NOMO-1 treated with dmso at 0.1 percent for 144 hours (cell line): ENCODE data around the gene SUGCT.
"Not testable (repeated sequence)": the region's sequence is repeated elsewhere in the genome, so short reads cannot be mapped to it uniquely, and the experiment has no call there.

Experiments used
- DNase-seq: peaks from one replicate; lab custom pipeline; 2025; ENCODE audit not compliant: unreplicated experiment; lab: John Stamatoyannopoulos, UW

The SUGCT gene

GRCh38 chr7:40602351-40602750 lies 467.5 kb downstream of the SUGCT start:
- DNase-seq = not testable (repeated sequence)

- DNase-seq = peak; percentile 58
These were observed 470.0 kb downstream of the SUGCT start for GRCh38 chr7:40604601-40605438.

- no peak for DNase-seq
These were observed 473.7 kb downstream of the SUGCT start for GRCh38 chr7:40608321-40609075.

GRCh38 chr7:40610461-40610860 lies 475.7 kb downstream of the SUGCT start:
- no peak for DNase-seq

- no peak for DNase-seq
These were observed 476.5 kb downstream of the SUGCT start for GRCh38 chr7:40611095-40611871.

- no peak for DNase-seq
These were observed 477.5 kb downstream of the SUGCT start for GRCh38 chr7:40612298-40612697.

GRCh38 chr7:40619647-40620046 lies 484.8 kb downstream of the SUGCT start:
- no peak for DNase-seq

- no peak for DNase-seq
These were observed 486.8 kb downstream of the SUGCT start for GRCh38 chr7:40621592-40621998.

GRCh38 chr7:40622941-40623501 lies 488.2 kb downstream of the SUGCT start:
- DNase-seq = no peak

GRCh38 chr7:40623863-40624262 lies 489.1 kb downstream of the SUGCT start:
- DNase-seq = no peak

GRCh38 chr7:40627361-40627760 lies 492.6 kb downstream of the SUGCT start:
- DNase-seq = not testable (repeated sequence)

GRCh38 chr7:40629891-40630290 lies 495.1 kb downstream of the SUGCT start:
- DNase-seq = peak; percentile 14

GRCh38 chr7:40634118-40634517 lies 499.3 kb downstream of the SUGCT start:
- no peak for DNase-seq

- no peak for DNase-seq
These were observed 503.9 kb downstream of the SUGCT start for GRCh38 chr7:40638545-40639320.

- DNase-seq = no peak
These were observed 505.8 kb downstream of the SUGCT start for GRCh38 chr7:40640566-40640965.

- no peak for DNase-seq
These were observed 506.9 kb downstream of the SUGCT start for GRCh38 chr7:40641701-40642100.

- DNase-seq = no peak
These were observed 508.9 kb downstream of the SUGCT start for GRCh38 chr7:40643664-40644063.

GRCh38 chr7:40644454-40645188 lies 509.8 kb downstream of the SUGCT start:
- DNase-seq = no peak

- DNase-seq = no peak
These were observed 510.4 kb downstream of the SUGCT start for GRCh38 chr7:40645197-40645596.

GRCh38 chr7:40646717-40647116 lies 511.9 kb downstream of the SUGCT start:
- no peak for DNase-seq
